GM20000 (cell line): ENCODE results near the gene INTS3.

Experiments used
- DNase-seq: peaks from one replicate; pipeline ENCODE4 v3.0.0; 2012; ENCODE audit warnings: low spot score
- TF ChIP-seq, protein P1 (sequence below): IDR thresholded peaks from 2 replicates; pipeline ENCODE4 v1.5.1; 2012; ENCODE audit warnings: mild to moderate bottlenecking, control low read depth; ENCODE audit errors: extremely low read depth, missing control alignments

The INTS3 gene

DNA sequence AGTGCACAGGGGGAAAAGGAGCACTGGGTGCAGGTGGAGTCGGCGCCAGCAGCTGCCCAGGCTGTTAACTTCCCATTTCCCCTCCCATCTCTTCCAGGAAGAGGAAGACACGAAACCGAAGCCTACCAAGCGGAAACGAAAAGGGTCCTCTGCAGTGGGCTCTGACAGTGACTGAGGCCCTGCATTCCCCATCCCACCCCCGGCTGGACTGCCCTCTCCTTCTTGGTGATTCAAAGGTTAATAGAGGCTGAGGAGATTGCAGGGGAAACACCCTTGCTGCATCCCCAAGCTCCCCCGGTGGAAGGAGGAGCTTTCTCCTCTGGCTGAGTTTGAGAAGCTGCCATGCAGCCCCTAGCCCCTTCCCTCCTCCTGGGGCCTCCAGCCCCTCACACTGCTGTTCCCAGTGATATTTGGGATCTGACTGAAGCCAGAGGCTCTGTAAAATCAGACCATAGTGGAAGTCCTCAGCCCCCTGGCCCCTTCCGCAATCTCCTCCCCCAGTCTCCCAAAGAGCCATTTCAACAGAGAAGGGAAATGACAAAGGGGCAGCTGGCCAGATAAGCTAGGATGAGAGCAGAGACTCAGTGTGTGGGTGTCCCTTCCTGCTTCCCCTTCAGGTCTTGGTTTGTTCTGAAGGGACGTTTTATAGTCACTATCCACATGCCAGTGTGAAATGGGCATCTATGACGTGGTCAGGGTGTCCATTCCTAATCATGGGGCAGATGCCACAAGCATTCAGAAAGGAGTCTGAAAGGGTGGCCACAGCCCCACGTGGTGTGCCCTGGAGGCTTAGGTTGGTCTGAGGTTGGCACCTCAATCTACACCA is 45.5 kb downstream of the INTS3 start:
- no peak for DNase-seq
- TF ChIP-seq, protein P1, sequence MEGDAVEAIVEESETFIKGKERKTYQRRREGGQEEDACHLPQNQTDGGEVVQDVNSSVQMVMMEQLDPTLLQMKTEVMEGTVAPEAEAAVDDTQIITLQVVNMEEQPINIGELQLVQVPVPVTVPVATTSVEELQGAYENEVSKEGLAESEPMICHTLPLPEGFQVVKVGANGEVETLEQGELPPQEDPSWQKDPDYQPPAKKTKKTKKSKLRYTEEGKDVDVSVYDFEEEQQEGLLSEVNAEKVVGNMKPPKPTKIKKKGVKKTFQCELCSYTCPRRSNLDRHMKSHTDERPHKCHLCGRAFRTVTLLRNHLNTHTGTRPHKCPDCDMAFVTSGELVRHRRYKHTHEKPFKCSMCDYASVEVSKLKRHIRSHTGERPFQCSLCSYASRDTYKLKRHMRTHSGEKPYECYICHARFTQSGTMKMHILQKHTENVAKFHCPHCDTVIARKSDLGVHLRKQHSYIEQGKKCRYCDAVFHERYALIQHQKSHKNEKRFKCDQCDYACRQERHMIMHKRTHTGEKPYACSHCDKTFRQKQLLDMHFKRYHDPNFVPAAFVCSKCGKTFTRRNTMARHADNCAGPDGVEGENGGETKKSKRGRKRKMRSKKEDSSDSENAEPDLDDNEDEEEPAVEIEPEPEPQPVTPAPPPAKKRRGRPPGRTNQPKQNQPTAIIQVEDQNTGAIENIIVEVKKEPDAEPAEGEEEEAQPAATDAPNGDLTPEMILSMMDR: no peak

DNA sequence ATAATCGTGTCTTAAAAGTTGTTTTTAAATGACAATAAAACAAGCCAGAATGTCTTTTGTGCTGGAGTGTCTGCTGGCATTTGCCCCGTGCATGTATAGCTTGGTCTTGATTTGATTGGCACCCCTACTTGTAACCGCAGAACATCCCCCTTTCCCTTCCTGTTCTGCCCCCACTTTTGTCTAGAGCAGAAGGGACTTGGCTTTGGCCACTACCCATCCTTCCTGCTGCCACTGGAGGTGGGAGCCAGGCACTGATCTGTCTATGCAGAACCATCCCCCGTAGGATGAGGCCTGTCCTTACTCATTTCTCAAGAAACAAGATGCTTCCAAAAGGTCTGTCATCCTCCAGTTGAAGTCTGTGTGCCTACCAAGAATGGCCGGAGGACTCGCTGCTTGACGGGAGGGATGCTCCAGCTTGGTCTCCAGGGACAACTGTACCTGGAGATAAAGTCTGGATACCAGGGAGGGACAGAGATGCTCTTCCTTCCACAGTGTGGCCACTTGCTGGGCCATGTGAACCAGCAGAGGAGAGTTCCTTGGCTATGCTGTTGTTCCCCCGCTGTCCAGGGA is 46.3 kb downstream of the INTS3 start:
- TF ChIP-seq, protein P1: no peak
- no peak for DNase-seq

DNA sequence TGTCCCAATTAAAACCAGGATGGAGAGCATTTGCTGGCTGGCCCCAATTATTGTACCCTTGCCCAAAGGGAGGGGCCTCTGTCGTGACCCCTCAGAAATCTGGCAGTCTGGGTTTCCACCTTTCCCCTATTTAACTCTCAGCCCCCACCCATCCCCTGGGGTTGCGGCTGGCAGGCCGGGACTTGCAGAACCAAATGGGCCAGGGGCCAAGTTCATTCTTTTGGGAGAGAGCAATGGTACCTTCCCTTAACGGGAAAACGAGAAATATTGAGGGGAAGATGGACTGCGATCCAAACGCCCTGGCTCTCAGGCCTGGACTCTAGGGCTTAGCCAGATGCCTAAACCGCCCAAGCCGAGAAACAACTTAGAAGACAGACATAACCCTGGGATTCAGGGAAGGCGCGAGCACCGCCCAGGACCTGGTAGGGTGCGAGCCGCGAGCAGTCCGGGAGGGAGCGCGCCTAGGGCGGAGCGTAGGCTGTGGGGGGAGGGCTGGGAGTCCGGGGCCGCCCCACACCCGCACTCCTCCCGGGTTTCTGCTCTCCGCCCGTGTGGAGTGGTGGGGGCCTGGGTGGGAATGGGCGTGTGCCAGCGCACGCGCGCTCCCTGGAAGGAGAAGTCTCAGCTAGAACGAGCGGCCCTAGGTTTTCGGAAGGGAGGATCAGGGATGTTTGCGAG is 47.1 kb downstream of the INTS3 start, which contains the start of gene SLC27A3:
Gene SLC27A3 (plus strand): TSS at position 628 of the 678 bp plus-strand sequence. CDS start 91 bp downstream, outside the sequence.
- DNase-seq: peak; percentile 51
- TF ChIP-seq, protein P1: no peak

DNA sequence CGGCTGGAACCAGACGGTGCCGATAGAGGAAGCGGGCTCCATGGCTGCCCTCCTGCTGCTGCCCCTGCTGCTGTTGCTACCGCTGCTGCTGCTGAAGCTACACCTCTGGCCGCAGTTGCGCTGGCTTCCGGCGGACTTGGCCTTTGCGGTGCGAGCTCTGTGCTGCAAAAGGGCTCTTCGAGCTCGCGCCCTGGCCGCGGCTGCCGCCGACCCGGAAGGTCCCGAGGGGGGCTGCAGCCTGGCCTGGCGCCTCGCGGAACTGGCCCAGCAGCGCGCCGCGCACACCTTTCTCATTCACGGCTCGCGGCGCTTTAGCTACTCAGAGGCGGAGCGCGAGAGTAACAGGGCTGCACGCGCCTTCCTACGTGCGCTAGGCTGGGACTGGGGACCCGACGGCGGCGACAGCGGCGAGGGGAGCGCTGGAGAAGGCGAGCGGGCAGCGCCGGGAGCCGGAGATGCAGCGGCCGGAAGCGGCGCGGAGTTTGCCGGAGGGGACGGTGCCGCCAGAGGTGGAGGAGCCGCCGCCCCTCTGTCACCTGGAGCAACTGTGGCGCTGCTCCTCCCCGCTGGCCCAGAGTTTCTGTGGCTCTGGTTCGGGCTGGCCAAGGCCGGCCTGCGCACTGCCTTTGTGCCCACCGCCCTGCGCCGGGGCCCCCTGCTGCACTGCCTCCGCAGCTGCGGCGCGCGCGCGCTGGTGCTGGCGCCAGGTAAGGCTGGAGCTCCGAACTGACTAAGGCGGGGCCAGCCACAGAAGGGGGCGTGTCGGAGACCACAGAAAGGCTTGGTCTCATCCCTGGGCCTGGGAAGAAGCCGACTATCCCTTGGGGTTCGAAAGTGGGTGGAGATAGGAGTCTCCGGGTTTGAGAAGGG is 47.8 kb downstream of the INTS3 start:
- DNase-seq: peak; percentile 79
- TF ChIP-seq, protein P1: no peak

DNA sequence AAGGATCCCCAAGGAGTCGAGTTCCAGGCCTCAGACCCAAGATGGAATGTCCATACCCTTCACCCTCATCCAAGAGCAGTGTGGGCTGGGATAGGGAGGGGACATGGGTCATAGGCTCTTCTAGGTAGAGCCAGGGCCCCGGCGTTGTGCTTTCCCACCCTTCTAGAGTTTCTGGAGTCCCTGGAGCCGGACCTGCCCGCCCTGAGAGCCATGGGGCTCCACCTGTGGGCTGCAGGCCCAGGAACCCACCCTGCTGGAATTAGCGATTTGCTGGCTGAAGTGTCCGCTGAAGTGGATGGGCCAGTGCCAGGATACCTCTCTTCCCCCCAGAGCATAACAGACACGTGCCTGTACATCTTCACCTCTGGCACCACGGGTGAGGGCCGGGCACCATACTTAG is 48.5 kb downstream of the INTS3 start:
- TF ChIP-seq, protein P1: no peak

DNA sequence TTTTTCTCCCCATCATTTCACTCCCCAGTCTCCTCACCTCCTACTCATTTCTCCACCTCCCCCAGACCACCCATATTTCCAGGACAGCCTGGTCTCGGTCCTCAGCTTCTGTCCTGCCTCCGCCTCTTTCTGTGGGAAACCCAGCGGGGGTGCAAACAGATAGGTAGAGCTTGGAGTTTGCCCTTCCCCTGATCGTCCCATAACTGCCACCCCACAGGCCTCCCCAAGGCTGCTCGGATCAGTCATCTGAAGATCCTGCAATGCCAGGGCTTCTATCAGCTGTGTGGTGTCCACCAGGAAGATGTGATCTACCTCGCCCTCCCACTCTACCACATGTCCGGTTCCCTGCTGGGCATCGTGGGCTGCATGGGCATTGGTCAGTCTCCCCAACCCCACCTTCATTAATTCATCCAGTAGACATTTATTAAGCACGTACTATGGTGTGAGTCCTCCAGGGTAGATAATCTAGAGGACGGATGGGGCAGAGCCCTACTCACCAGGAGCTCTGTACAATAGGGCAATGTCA is 49.1 kb downstream of the INTS3 start:
- no peak for DNase-seq
- TF ChIP-seq, protein P1: no peak

More for the DNA sequence above, 48.5 kb downstream of the INTS3 start:
- no peak for DNase-seq
